OCI-LY7 (cell line): ENCODE data around the gene CRHR1. TPM values are rescaled to one million over a fixed set of nuclear protein-coding genes. Genes with fewer than 3 reads are reported as not detected.

Source experiments
- BruUV-seq: library from RNA; stranded (reverse); fragments of 400-500 nt; replicated peaks from 2 replicates; lab custom pipeline; 2021; lab: Mats Ljungman, UMichigan
- CTCF ChIA-PET: fragments of 300-600 bp; sonication (Branson Sonifier 250); formaldehyde crosslinking; loops from one replicate; lab custom pipeline; 2022; ENCODE audit warnings: antibody characterized with exemption; ENCODE audit not compliant: unreplicated experiment; lab: Charles Lee
- POLR2A ChIA-PET: fragments of 300-600 bp; sonication (Branson Sonifier 250); formaldehyde crosslinking; loops from one replicate; lab custom pipeline; 2022; ENCODE audit warnings: antibody characterized with exemption; lab: Charles Lee
- DNase-seq: peaks from one replicate; pipeline ENCODE4 v3.0.0-alpha.2; 2015; ENCODE audit warnings: low spot score
- H2AFZ ChIP-seq: fragments of 200-600 bp; sonication (generic), shearing (Covaris generic); 2 replicates; pipeline ENCODE4 v1.6.1; 2014; ENCODE audit warnings: mild to moderate bottlenecking, antibody characterized with exemption, low read length, moderate library complexity
- H3K27ac ChIP-seq: fragments of 200-600 bp; sonication (generic); 2 replicates; pipeline ENCODE4 v1.5.1; 2014; ENCODE audit warnings: mixed run types, low read depth, mild to moderate bottlenecking, moderate library complexity, low read length, inconsistent platforms; ENCODE audit not compliant: poor library complexity, severe bottlenecking
- H3K36me3 ChIP-seq: fragments of 200-600 bp; sonication (generic); 2 replicates; pipeline ENCODE4 v1.6.1; 2014; ENCODE audit warnings: mild to moderate bottlenecking, antibody characterized with exemption, low read length, moderate library complexity, mixed read lengths; ENCODE audit not compliant: insufficient read depth
- H3K4me1 ChIP-seq: fragments of 200-600 bp; sonication (generic); 2 replicates; pipeline ENCODE4 v1.5.1; 2014; ENCODE audit warnings: mild to moderate bottlenecking, low read length; ENCODE audit not compliant: insufficient read depth, poor library complexity, severe bottlenecking
- H3K4me2 ChIP-seq: fragments of 200-600 bp; sonication (generic); 2 replicates; pipeline ENCODE4 v1.6.1; 2014; ENCODE audit warnings: mild to moderate bottlenecking, low read length
- H3K4me3 ChIP-seq: fragments of 200-600 bp; sonication (generic); 2 replicates; pipeline ENCODE4 v1.5.1; 2014; ENCODE audit warnings: mild to moderate bottlenecking, low read depth, low read length; ENCODE audit not compliant: poor library complexity, severe bottlenecking
- H3K79me2 ChIP-seq: fragments of 200-600 bp; sonication (generic); 2 replicates; pipeline ENCODE4 v1.6.1; 2016; ENCODE audit warnings: low read depth, mild to moderate bottlenecking, low read length, moderate library complexity, mixed read lengths; ENCODE audit not compliant: insufficient read depth
- H3K9me2 ChIP-seq: fragments of 200-600 bp; sonication (generic); 2 replicates; pipeline ENCODE4 v1.6.1; 2016; ENCODE audit warnings: mild to moderate bottlenecking, low read length, mixed read lengths; ENCODE audit not compliant: insufficient read depth
- H3K9me3 ChIP-seq: fragments of 200-600 bp; sonication (generic); 2 replicates; pipeline ENCODE4 v1.6.1; 2014; ENCODE audit warnings: mild to moderate bottlenecking, mixed run types, low read length, mixed read lengths
- H4K20me1 ChIP-seq: fragments of 200-600 bp; sonication (generic); 2 replicates; pipeline ENCODE4 v1.6.1; 2014; ENCODE audit warnings: mild to moderate bottlenecking, antibody characterized with exemption, low read length, moderate library complexity, mixed read lengths; ENCODE audit not compliant: insufficient read depth
- CTCF ChIP-seq: fragments of 200-600 bp; sonication (generic); conservative IDR thresholded peaks from 2 replicates; pipeline ENCODE4 v1.5.1; 2014; ENCODE audit warnings: mild to moderate bottlenecking, antibody characterized with exemption, low read length, moderate library complexity, mixed read lengths
- EZH2phosphoT487 ChIP-seq: fragments of 200-600 bp; sonication (generic); IDR thresholded peaks from 2 replicates; pipeline ENCODE4 v1.6.1; 2018; ENCODE audit warnings: low read depth, borderline replicate concordance, mild to moderate bottlenecking, mixed run types, antibody characterized with exemption, low read length, moderate library complexity, mixed read lengths
- intact Hi-C: fragments of 100-400 bp; cut with micrococcal nuclease; formaldehyde crosslinking; loops from one replicate; pipeline ENCODE4 v1.10.0; 2022; ENCODE audit not compliant: unreplicated experiment
- total RNA-seq, 2 experiments: library from RNA; depleted of rRNA in 1 of 2; stranded (reverse); fragments of >200 nt in 1 of 2; shearing (Covaris generic) in 1 of 2; gene quantifications; 2 replicates each; pipeline ENCODE4 v1.2.3, GENCODE V29; 2014 to 2022

Gene CRHR1
- total RNA-seq, 2 experiments from 2014 or later: not detected

GRCh38 chr17:45783593-45784292, 377 bp upstream of the CRHR1 start:
- no peak overlapping the region for H3K4me3 ChIP-seq
- TF ChIP-seq EZH2phosphoT487: no peak
- TF ChIP-seq CTCF: no peak
- intact Hi-C loops: no loop called here
- H3K9me3 ChIP-seq: no peaks in the 10 kb centered on the region
- no peaks in the 10 kb centered on the region for H3K9me2 ChIP-seq
- ChIA-PET POLR2A (no interaction called here), CTCF (no interaction called here)
- H4K20me1 ChIP-seq: no peaks in the 10 kb centered on the region
- no peak overlapping the region for H3K27ac ChIP-seq
- H3K36me3 ChIP-seq: no peaks in the 10 kb centered on the region
- H2AFZ ChIP-seq: no peak overlapping the region
- H3K4me2 ChIP-seq: no peak overlapping the region
- H3K4me1 ChIP-seq: no peaks in the 10 kb centered on the region
- no peak for DNase-seq
- no TSS peak for BruUV-seq
- H3K79me2 ChIP-seq: no peaks in the 10 kb centered on the region

- BruUV-seq: no TSS peak
- Histone ChIP-seq H3K4me3 (no peak overlapping the region), H3K79me2 (no peaks in the 10 kb centered on the region), H3K4me2 (no peak overlapping the region), H3K36me3 (no peaks in the 10 kb centered on the region), H3K9me2 (no peaks in the 10 kb centered on the region), H2AFZ (no peak overlapping the region), H3K4me1 (no peaks in the 10 kb centered on the region), H3K9me3 (no peaks in the 10 kb centered on the region), H4K20me1 (no peaks in the 10 kb centered on the region), H3K27ac (no peak overlapping the region)
- ChIA-PET CTCF (no interaction called here), POLR2A (no interaction called here)
- TF ChIP-seq EZH2phosphoT487: no peak
- no peak for TF ChIP-seq CTCF
- intact Hi-C loops: no loop called here
- DNase-seq: no peak
These were observed 790 bp downstream of the CRHR1 start for GRCh38 chr17:45784741-45785479.
